H9 (cell line): ENCODE results near the gene DNMT3B. TPM values are rescaled to one million over a fixed set of nuclear protein-coding genes. Genes with fewer than 3 reads are reported as not detected.

Experiments
- DNase-seq: peaks from one replicate; pipeline ENCODE4 v3.0.0-alpha.2; 2017
- H2AFZ ChIP-seq: one replicate; pipeline ENCODE4 v1.6.1; 2013; ENCODE audit warnings: mild to moderate bottlenecking, low read length, control low read depth, moderate library complexity
- H2AK5ac ChIP-seq: 2 replicates; pipeline ENCODE4 v1.6.1; 2013; ENCODE audit warnings: low read length, control low read depth, mixed read lengths; ENCODE audit not compliant: insufficient read length
- H2BK120ac ChIP-seq: one replicate; pipeline ENCODE4 v1.6.1; 2013; ENCODE audit warnings: low read depth, mild to moderate bottlenecking, low read length, control low read depth, inconsistent platforms; ENCODE audit not compliant: poor library complexity, severe bottlenecking
- H2BK12ac ChIP-seq: 2 replicates; pipeline ENCODE4 v1.6.1; 2013; ENCODE audit warnings: low read length, control low read depth, mixed read lengths, low read depth; ENCODE audit not compliant: insufficient read length
- H2BK15ac ChIP-seq: 2 replicates; pipeline ENCODE4 v1.6.1; 2013; ENCODE audit warnings: low read depth, low read length, control low read depth
- H2BK20ac ChIP-seq: one replicate; pipeline ENCODE4 v1.6.1; 2013; ENCODE audit warnings: low read depth, mild to moderate bottlenecking, low read length, control low read depth, inconsistent platforms; ENCODE audit not compliant: poor library complexity, severe bottlenecking
- H2BK5ac ChIP-seq: 2 replicates; pipeline ENCODE4 v1.6.1; 2013; ENCODE audit warnings: low read length, control low read depth, mixed read lengths; ENCODE audit not compliant: insufficient read length
- H3K14ac ChIP-seq: 2 replicates; pipeline ENCODE4 v1.6.1; 2013; ENCODE audit warnings: low read length, control low read depth; ENCODE audit not compliant: insufficient read depth
- H3K18ac ChIP-seq: 2 replicates; pipeline ENCODE4 v1.6.1; 2013; ENCODE audit warnings: low read depth, mild to moderate bottlenecking, mixed read lengths, low read length, control low read depth; ENCODE audit not compliant: insufficient read length
- H3K23ac ChIP-seq: 2 replicates; pipeline ENCODE4 v1.6.1; 2013; ENCODE audit warnings: low read length, control low read depth, mixed read lengths, low read depth; ENCODE audit not compliant: insufficient read length
- H3K23me2 ChIP-seq: 2 replicates; pipeline ENCODE4 v1.6.1; 2013; ENCODE audit warnings: low read depth, mild to moderate bottlenecking, mixed read lengths, low read length, control low read depth; ENCODE audit not compliant: insufficient read length, poor library complexity, severe bottlenecking
- H3K27ac ChIP-seq: 2 replicates; pipeline ENCODE4 v1.5.1; 2013; ENCODE audit warnings: low read length, control low read depth, mixed read lengths, low read depth; ENCODE audit not compliant: insufficient read length
- H3K27me3 ChIP-seq: 2 replicates; pipeline ENCODE4 v1.6.1; 2013; ENCODE audit warnings: low read length, control low read depth, inconsistent platforms; ENCODE audit not compliant: insufficient read depth
- H3K4ac ChIP-seq: 2 replicates; pipeline ENCODE4 v1.6.1; 2013; ENCODE audit warnings: low read depth, mild to moderate bottlenecking, control low read depth, inconsistent platforms, low read length, moderate library complexity
- H3K4me1 ChIP-seq: 2 replicates; pipeline ENCODE4 v1.6.1; 2013; ENCODE audit warnings: low read length, control low read depth, inconsistent platforms; ENCODE audit not compliant: insufficient read depth
- H3K4me2 ChIP-seq: 2 replicates; pipeline ENCODE4 v1.6.1; 2013; ENCODE audit warnings: low read length, control low read depth, mixed read lengths; ENCODE audit not compliant: insufficient read length, insufficient read depth
- H3K56ac ChIP-seq: 2 replicates; pipeline ENCODE4 v1.6.1; 2013; ENCODE audit warnings: low read depth, mild to moderate bottlenecking, mixed read lengths, low read length, control low read depth; ENCODE audit not compliant: insufficient read length
- H3K79me1 ChIP-seq: 2 replicates; pipeline ENCODE4 v1.6.1; 2013; ENCODE audit warnings: low read depth, mild to moderate bottlenecking, moderate library complexity, low read length, control low read depth, inconsistent platforms; ENCODE audit not compliant: insufficient read depth, poor library complexity, severe bottlenecking
- H3K79me2 ChIP-seq: 2 replicates; pipeline ENCODE4 v1.6.1; 2013; ENCODE audit warnings: low read length, control low read depth, inconsistent platforms; ENCODE audit not compliant: insufficient read depth
- H3K9ac ChIP-seq: 2 replicates; pipeline ENCODE4 v1.6.1; 2013; ENCODE audit warnings: low read length, control low read depth, mixed read lengths; ENCODE audit not compliant: insufficient read length; ENCODE audit errors: extremely low read depth
- H3K9me3 ChIP-seq: one replicate; pipeline ENCODE4 v1.6.1; 2013; ENCODE audit warnings: low read depth, low read length, inconsistent platforms; ENCODE audit not compliant: control insufficient read depth
- H3T11ph ChIP-seq: one replicate; pipeline ENCODE4 v1.6.1; 2013; ENCODE audit warnings: mild to moderate bottlenecking, low read length, control low read depth, inconsistent platforms
- H4K20me1 ChIP-seq: one replicate; pipeline ENCODE4 v1.6.1; 2013; ENCODE audit not compliant: control insufficient read depth, insufficient read length, insufficient read depth
- H4K5ac ChIP-seq: 2 replicates; pipeline ENCODE4 v1.6.1; 2013; ENCODE audit warnings: low read depth, mild to moderate bottlenecking, mixed read lengths, low read length, control low read depth; ENCODE audit not compliant: insufficient read length
- H4K8ac ChIP-seq: replicated peaks from 2 replicates; pipeline ENCODE4 v1.6.1; 2013; ENCODE audit warnings: low read length, control low read depth, mixed read lengths, low read depth; ENCODE audit not compliant: insufficient read length
- H4K91ac ChIP-seq: 2 replicates; pipeline ENCODE4 v1.6.1; 2013; ENCODE audit warnings: low read depth, mild to moderate bottlenecking, moderate library complexity, mixed read lengths, low read length, control low read depth; ENCODE audit not compliant: insufficient read length
- H3K27ac Mint-ChIP-seq, 3 experiments: 2 replicates in 2 of 3; 3 replicates in 1 of 3; pipeline ENCODE4 v1.8.0; 2020 to 2021; ENCODE audit warnings: mixed read lengths in 3 of 3, mild to moderate bottlenecking in 1 of 3, moderate library complexity in 1 of 3
- H3K27me3 Mint-ChIP-seq: 2 replicates; pipeline ENCODE4 v1.8.0; 2021; ENCODE audit warnings: low read depth, mild to moderate bottlenecking, moderate library complexity, mixed read lengths
- H3K36me3 Mint-ChIP-seq, 3 experiments: 2 replicates in 2 of 3; 3 replicates in 1 of 3; pipeline ENCODE4 v1.8.0; 2020 to 2021; ENCODE audit warnings: low read depth in 3 of 3, mixed read lengths in 3 of 3; ENCODE audit not compliant: insufficient read depth in 1 of 3
- H3K4me1 Mint-ChIP-seq, 2 experiments: 2 replicates each; pipeline ENCODE4 v1.8.0; 2020; ENCODE audit warnings: mixed read lengths in 2 of 2
- H3K4me3 Mint-ChIP-seq, 2 experiments: 2 replicates in 1 of 2; 3 replicates in 1 of 2; pipeline ENCODE4 v1.8.0; 2020 to 2021; ENCODE audit warnings: mild to moderate bottlenecking in 2 of 2, mixed read lengths in 2 of 2, moderate library complexity in 1 of 2
- H3K9me3 Mint-ChIP-seq, 2 experiments: 2 replicates in 1 of 2; 3 replicates in 1 of 2; pipeline ENCODE4 v1.8.0; 2020; ENCODE audit warnings: mild to moderate bottlenecking in 2 of 2, mixed read lengths in 2 of 2, moderate library complexity in 1 of 2
- CTCF ChIP-seq: fragments of 200-600 bp; sonication (generic); conservative IDR thresholded peaks from 3 replicates; pipeline ENCODE4 v1.8.0; 2021; ENCODE audit warnings: antibody characterized with exemption, mild to moderate bottlenecking
- WGBS: extraction: QIAGEN DNeasy Blood & Tissue Kit; methylation state at CpG from one replicate; pipeline ENCODE4 v1.1.7; 2013; ENCODE audit warnings: missing lambda C conversion rate, low lambda C conversion rate, mixed read lengths; ENCODE audit not compliant: insufficient read length; ENCODE audit errors: extremely low coverage; 5-methylcytosine and 5-hydroxymethylcytosine counted together
- total RNA-seq: library from RNA; stranded (reverse); gene quantifications from 2 replicates; pipeline ENCODE4 v1.2.1, GENCODE V29; 2021

The DNMT3B gene
- total RNA-seq, 1 experiment from 2014 or later, result 980 TPM

- Histone ChIP-seq H4K8ac (no peak overlapping the region), H4K91ac (no peak overlapping the region), H3K27me3 (no peaks in the 10 kb centered on the region), H3K79me2 (no peaks in the 10 kb centered on the region), H2BK20ac (no peak overlapping the region), H3K9ac (no peak overlapping the region), H3K56ac (no peak overlapping the region), H3K27ac (no peak overlapping the region), H2BK12ac (no peak overlapping the region), H3K18ac (no peak overlapping the region), H3K23me2 (no peaks in the 10 kb centered on the region), H3K4me1 (no peaks in the 10 kb centered on the region), H3K4ac (no peak overlapping the region), H3K9me3 (no peaks in the 10 kb centered on the region), H2BK5ac (no peak overlapping the region), H3T11ph (no peak overlapping the region), H2AFZ (no peak overlapping the region), H3K14ac (no peak overlapping the region), H3K79me1 (peaks cover 2% of the 10 kb centered on the region), H4K5ac (no peak overlapping the region), H3K4me2 (no peak overlapping the region), H3K23ac (no peak overlapping the region), H2BK15ac (no peak overlapping the region), H4K20me1 (no peaks in the 10 kb centered on the region), H2BK120ac (no peak overlapping the region), H2AK5ac (no peak overlapping the region)
- TF ChIP-seq CTCF, result no peak
- peaks cover 19 to 33% of the 10 kb centered on the region in 2 experiments for H3K4me1 Mint-ChIP-seq
- peak overlapping the region; percentile 92 to 97 (median 95); a peak in 5 of 7 replicates for H3K27ac Mint-ChIP-seq
- DNase-seq, result no peak
- peaks cover 2% of the 10 kb centered on the region; the same call in 1 of the 2 replicates for H3K27me3 Mint-ChIP-seq
- no peaks in the 10 kb centered on the region for H3K9me3 Mint-ChIP-seq
- no CpG with 5 or more reads among the region's 3 CpGs for WGBS
- H3K4me3 Mint-ChIP-seq, result no peak overlapping the region
- peaks cover 81 to 99% (median 97%) of the 10 kb centered on the region in 3 experiments for H3K36me3 Mint-ChIP-seq
Observed at GRCh38 chr20:32796383-32796948, 34.3 kb downstream of the DNMT3B start.
